Measurements from ENCODE around the gene ACTR1A. TPM values are rescaled to one million over a fixed set of nuclear protein-coding genes. Genes with fewer than 3 reads are reported as not detected.

ACTR1A gene
- polyA plus RNA-seq, 1 experiment = 216 TPM

GRCh38 chr10:102515724-102516123, 13.2 kb upstream of the ACTR1A start:
- POLR2A ChIA-PET = no interaction called here
- CTCF ChIA-PET = interaction anchor here (1.6 to 2.8 kb wide), 2 partner anchors 13 to 68 kb away, joined by 4 to 9 read pairs; partner anchors contain the start of genes ACTR1A and SUFU
- Histone ChIP-seq H3K36me3 (ENCODE audit: control insufficient read depth, insufficient read depth, low read length) (peaks cover 7% of the 10 kb centered on the region), H3K27me3 (ENCODE audit: control insufficient read depth, insufficient read depth, low read length) (no peaks in the 10 kb centered on the region), H3K4me3 (ENCODE audit: low read depth, low read length) (no peak overlapping the region)
- no peak for TF ChIP-seq CTCF (IDR thresholded peaks at IDR 0.05; ENCODE audit: insufficient read depth, low read depth, low read length)
- no peak for DNase-seq (ENCODE audit: low read depth)

GRCh38 chr10:102514487-102515311, 12.2 kb upstream of the ACTR1A start:
- no peak for TF ChIP-seq CTCF (IDR thresholded peaks at IDR 0.05; ENCODE audit: insufficient read depth, low read depth, low read length)
- Histone ChIP-seq H3K27me3 (ENCODE audit: control insufficient read depth, insufficient read depth, low read length) (no peaks in the 10 kb centered on the region), H3K36me3 (ENCODE audit: control insufficient read depth, insufficient read depth, low read length) (peaks cover 7% of the 10 kb centered on the region), H3K4me3 (ENCODE audit: low read depth, low read length) (no peak overlapping the region)
- no peak for DNase-seq (ENCODE audit: low read depth)
- CTCF ChIA-PET = interaction anchor here (1.9 to 3.6 kb wide), 3 partner anchors 11 to 12 kb away, joined by 4 to 12 read pairs (median 9); partner anchors contain the start of genes ACTR1A and SUFU
- POLR2A ChIA-PET = no interaction called here

- POLR2A ChIA-PET = interaction anchor here (0.7 kb wide), 1 partner anchor 45 kb away, joined by 8 read pairs; no protein-coding TSS in a partner anchor
- CTCF ChIA-PET = interaction anchor here (3.6 kb wide), 1 partner anchor 8 kb away, joined by 12 read pairs; the partner anchor contains the start of genes ACTR1A and SUFU
These were observed 9.2 kb upstream of the ACTR1A start for GRCh38 chr10:102511583-102512274.

GRCh38 chr10:102509387-102509786, 6.9 kb upstream of the ACTR1A start:
- DNase-seq (ENCODE audit: low read depth) = peak; percentile 27
- Histone ChIP-seq H3K4me3 (ENCODE audit: low read depth, low read length) (no peak overlapping the region), H3K27me3 (ENCODE audit: control insufficient read depth, insufficient read depth, low read length) (no peaks in the 10 kb centered on the region), H3K36me3 (ENCODE audit: control insufficient read depth, insufficient read depth, low read length) (peaks cover 2% of the 10 kb centered on the region; the same call in 1 of the 2 replicates)
- POLR2A ChIA-PET = interaction anchor here (0.6 kb wide), 1 partner anchor 133 kb away, joined by 4 read pairs; no protein-coding TSS in a partner anchor
- no peak for TF ChIP-seq CTCF (IDR thresholded peaks at IDR 0.05; ENCODE audit: insufficient read depth, low read depth, low read length)
- CTCF ChIA-PET = interaction anchor here (0.8 to 1.8 kb wide), 3 partner anchors 19 to 75 kb away, joined by 3 to 5 read pairs (median 4); no protein-coding TSS in a partner anchor

More at GRCh38 chr10:102511583-102512274, 9.2 kb upstream of the ACTR1A start:
- H3K36me3 ChIP-seq (ENCODE audit: control insufficient read depth, insufficient read depth, low read length) = peaks cover 7% of the 10 kb centered on the region
- H3K4me3 ChIP-seq (ENCODE audit: low read depth, low read length) = no peak overlapping the region
- no peak for DNase-seq (ENCODE audit: low read depth)
- no peak for TF ChIP-seq CTCF (IDR thresholded peaks at IDR 0.05; ENCODE audit: insufficient read depth, low read depth, low read length)
- no peaks in the 10 kb centered on the region for H3K27me3 ChIP-seq (ENCODE audit: control insufficient read depth, insufficient read depth, low read length)

- ChIA-PET CTCF (interaction anchor here (0.8 to 1.8 kb wide), 2 partner anchors 20 to 72 kb away, joined by 3 to 4 read pairs; no protein-coding TSS in a partner anchor), POLR2A (no interaction called here)
- Histone ChIP-seq H3K4me3 (ENCODE audit: low read depth, low read length) (no peak overlapping the region), H3K27me3 (ENCODE audit: control insufficient read depth, insufficient read depth, low read length) (no peaks in the 10 kb centered on the region), H3K36me3 (ENCODE audit: control insufficient read depth, insufficient read depth, low read length) (0 out of 2 replicates have a peak, but pooled peaks cover 2% of the 10 kb centered on the region)
- no peak for DNase-seq (ENCODE audit: low read depth)
- TF ChIP-seq CTCF (IDR thresholded peaks at IDR 0.05; ENCODE audit: insufficient read depth, low read depth, low read length) = no peak
These were observed 6.0 kb upstream of the ACTR1A start for GRCh38 chr10:102508506-102508905.
